ENCODE measurements around the gene RAB11FIP4.

RAB11FIP4 gene

DNA sequence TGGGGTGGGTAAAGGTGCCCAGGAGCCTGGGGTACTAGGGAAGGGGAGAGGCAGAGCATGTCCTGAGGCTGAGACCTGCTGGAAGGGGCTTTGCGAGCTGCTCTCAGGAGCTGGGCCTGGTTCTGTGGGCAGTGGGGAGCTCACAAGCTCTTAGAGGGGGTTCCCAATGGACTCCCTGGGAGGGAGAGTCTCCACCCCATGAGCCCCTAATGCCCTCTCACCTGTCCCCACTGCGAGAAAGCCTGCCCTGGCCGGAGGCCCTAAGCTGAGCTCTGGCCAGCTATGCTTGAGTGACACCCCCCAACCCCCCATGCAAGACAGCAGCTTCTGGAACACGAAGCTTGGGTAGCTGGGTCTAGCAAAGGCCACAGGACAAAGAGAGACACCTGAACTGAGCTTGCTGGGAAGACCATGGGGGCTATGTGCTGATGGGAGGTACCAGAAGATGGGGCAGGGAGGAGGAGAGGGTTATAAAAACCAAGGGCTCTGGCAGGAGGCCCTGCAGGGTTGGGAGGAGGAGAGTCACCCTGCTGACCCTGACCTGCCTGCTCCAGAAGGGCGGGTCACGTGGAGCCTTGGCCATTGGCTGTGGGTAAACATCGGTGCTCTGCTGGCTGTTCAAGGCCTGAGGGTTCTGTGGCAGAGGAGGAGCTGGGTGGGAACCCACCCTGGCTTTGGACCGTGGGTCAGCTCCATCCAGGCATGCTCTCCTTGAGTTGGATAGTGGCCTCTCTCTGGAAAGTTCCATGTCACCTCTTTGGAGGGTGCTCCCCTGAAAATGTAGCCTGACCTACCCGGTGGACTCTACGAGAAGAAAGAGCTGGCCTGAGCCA lies 106.7 kb downstream of the RAB11FIP4 start:
- no peak overlapping the region for H3K4me2 ChIP-seq (ENCODE audit: insufficient read depth, low read length)
- H4K20me1 ChIP-seq (ENCODE audit: insufficient read depth, low read length): no peaks in the 10 kb centered on the region; the same call in 1 of the 2 replicates
- H2AFZ ChIP-seq (ENCODE audit: low read depth, low read length): no peak overlapping the region
- H3K79me2 ChIP-seq (ENCODE audit: insufficient read depth, low read length): no peaks in the 10 kb centered on the region
- no peaks in the 10 kb centered on the region for H3K36me3 ChIP-seq (ENCODE audit: insufficient read depth, low read length)
- H3K9me3 ChIP-seq (ENCODE audit: insufficient read depth, low read length, severe bottlenecking): no peaks in the 10 kb centered on the region
- no peak overlapping the region for H3K4me3 ChIP-seq (ENCODE audit: low read depth in 1 of 2, low read length in 2 of 2)
- peaks cover 19% of the 10 kb centered on the region for H3K27me3 ChIP-seq (ENCODE audit: insufficient read depth, low read length, poor library complexity)
- H3K27ac ChIP-seq (ENCODE audit: low read length): no peak overlapping the region
- DNase-seq (no peak), ATAC-seq (ENCODE audit: insufficient read depth, low read depth) (no peak)
- TF ChIP-seq, protein P1, sequence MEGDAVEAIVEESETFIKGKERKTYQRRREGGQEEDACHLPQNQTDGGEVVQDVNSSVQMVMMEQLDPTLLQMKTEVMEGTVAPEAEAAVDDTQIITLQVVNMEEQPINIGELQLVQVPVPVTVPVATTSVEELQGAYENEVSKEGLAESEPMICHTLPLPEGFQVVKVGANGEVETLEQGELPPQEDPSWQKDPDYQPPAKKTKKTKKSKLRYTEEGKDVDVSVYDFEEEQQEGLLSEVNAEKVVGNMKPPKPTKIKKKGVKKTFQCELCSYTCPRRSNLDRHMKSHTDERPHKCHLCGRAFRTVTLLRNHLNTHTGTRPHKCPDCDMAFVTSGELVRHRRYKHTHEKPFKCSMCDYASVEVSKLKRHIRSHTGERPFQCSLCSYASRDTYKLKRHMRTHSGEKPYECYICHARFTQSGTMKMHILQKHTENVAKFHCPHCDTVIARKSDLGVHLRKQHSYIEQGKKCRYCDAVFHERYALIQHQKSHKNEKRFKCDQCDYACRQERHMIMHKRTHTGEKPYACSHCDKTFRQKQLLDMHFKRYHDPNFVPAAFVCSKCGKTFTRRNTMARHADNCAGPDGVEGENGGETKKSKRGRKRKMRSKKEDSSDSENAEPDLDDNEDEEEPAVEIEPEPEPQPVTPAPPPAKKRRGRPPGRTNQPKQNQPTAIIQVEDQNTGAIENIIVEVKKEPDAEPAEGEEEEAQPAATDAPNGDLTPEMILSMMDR (IDR thresholded peaks at IDR 0.05; ENCODE audit: borderline replicate concordance, extremely low read depth, low read length, poor library complexity, severe bottlenecking): no peak
- TF ChIP-seq EZH2 (IDR thresholded peaks at IDR 0.05; ENCODE audit: borderline replicate concordance, low read depth, low read length, severe bottlenecking): no peak
- no peak overlapping the region for H3K9ac ChIP-seq (ENCODE audit: low read depth, low read length)
- no peaks in the 10 kb centered on the region for H3K4me1 ChIP-seq (ENCODE audit: insufficient read depth, low read length)

DNA sequence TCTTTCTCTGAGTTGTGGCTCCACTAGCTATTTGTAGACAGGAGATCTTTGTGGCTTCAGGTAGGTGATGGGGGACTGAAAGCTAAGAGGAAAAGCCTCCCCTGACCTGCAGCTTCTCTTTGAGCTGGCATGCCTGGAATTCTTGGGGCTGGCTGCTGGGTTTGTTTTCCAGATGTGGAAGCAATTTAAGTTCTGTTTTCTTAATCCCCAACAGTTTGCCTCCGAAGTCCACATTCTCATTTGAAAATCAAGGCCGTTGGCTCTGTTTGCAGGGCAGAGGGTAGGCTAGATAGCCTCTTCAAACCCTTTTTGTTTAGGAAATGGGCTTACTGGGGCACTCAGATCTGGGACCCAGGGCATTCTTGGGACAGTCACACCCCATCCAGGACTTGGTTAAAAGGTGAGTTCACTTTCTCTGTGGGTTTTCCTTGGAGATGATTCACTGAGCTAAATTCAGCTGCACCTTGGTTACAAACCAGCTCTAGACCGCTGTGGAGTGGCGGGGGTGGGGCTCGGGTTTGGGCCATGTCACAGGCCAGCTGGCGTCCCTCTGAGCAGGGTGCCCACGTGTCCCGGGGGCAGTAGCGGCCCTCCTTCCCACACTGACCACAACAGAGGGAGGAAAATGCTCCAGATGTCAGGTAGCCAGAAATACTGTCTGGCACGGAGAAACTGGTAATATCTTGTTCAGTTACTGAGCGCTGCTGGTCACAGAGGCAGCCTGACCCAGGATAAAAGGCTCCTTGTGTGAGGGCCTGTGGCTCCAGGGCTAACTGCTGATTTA lies 108.5 kb downstream of the RAB11FIP4 start:
- no peaks in the 10 kb centered on the region for H3K79me2 ChIP-seq (ENCODE audit: insufficient read depth, low read length)
- H2AFZ ChIP-seq (ENCODE audit: low read depth, low read length): no peak overlapping the region
- ATAC-seq (ENCODE audit: insufficient read depth, low read depth): no peak
- no peaks in the 10 kb centered on the region for H3K36me3 ChIP-seq (ENCODE audit: insufficient read depth, low read length)
- no peak overlapping the region for H3K9ac ChIP-seq (ENCODE audit: low read depth, low read length)
- H3K4me2 ChIP-seq (ENCODE audit: insufficient read depth, low read length): no peak overlapping the region
- H3K27me3 ChIP-seq (ENCODE audit: insufficient read depth, low read length, poor library complexity): peaks cover 19% of the 10 kb centered on the region
- no peak for TF ChIP-seq EZH2 (IDR thresholded peaks at IDR 0.05; ENCODE audit: borderline replicate concordance, low read depth, low read length, severe bottlenecking)
- TF ChIP-seq, protein P1 (IDR thresholded peaks at IDR 0.05; ENCODE audit: borderline replicate concordance, extremely low read depth, low read length, poor library complexity, severe bottlenecking): no peak
- no peak overlapping the region for H3K27ac ChIP-seq (ENCODE audit: low read length)
- H4K20me1 ChIP-seq (ENCODE audit: insufficient read depth, low read length): no peaks in the 10 kb centered on the region; the same call in 1 of the 2 replicates
- H3K4me3 ChIP-seq (ENCODE audit: low read depth in 1 of 2, low read length in 2 of 2): no peak overlapping the region
- no peak for DNase-seq
- H3K9me3 ChIP-seq (ENCODE audit: insufficient read depth, low read length, severe bottlenecking): no peaks in the 10 kb centered on the region
- H3K4me1 ChIP-seq (ENCODE audit: insufficient read depth, low read length): no peaks in the 10 kb centered on the region

DNA sequence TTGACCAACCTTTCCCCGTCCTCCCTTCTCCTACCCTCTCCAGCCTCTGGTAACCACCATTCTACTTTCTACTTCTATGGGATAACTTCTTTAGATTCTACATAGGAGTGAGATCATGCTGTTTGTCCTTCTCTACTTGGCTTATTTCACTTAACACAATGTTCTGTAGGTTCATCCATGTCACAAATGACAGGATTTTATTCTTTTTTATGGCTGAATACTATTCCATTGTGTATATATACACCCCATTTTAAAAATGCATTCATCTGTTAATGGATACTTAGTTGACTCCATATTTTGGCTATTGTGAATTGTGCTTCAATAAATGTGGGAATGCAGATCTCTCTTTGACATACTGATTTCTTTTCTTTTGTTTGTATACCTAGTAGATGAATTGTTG lies 115.0 kb downstream of the RAB11FIP4 start:
- no peaks in the 10 kb centered on the region for H4K20me1 ChIP-seq (ENCODE audit: insufficient read depth, low read length)
- no peaks in the 10 kb centered on the region for H3K79me2 ChIP-seq (ENCODE audit: insufficient read depth, low read length)
- H3K27me3 ChIP-seq (ENCODE audit: insufficient read depth, low read length, poor library complexity): no peaks in the 10 kb centered on the region
- no peak overlapping the region for H3K4me3 ChIP-seq (ENCODE audit: low read depth in 1 of 2, low read length in 2 of 2)
- H3K36me3 ChIP-seq (ENCODE audit: insufficient read depth, low read length): no peaks in the 10 kb centered on the region
- no peaks in the 10 kb centered on the region for H3K4me1 ChIP-seq (ENCODE audit: insufficient read depth, low read length)
- H3K27ac ChIP-seq (ENCODE audit: low read length): no peak overlapping the region
- H3K9ac ChIP-seq (ENCODE audit: low read depth, low read length): no peak overlapping the region
- H2AFZ ChIP-seq (ENCODE audit: low read depth, low read length): no peak overlapping the region
- no peak for TF ChIP-seq EZH2 (IDR thresholded peaks at IDR 0.05; ENCODE audit: borderline replicate concordance, low read depth, low read length, severe bottlenecking)
- TF ChIP-seq, protein P1 (IDR thresholded peaks at IDR 0.05; ENCODE audit: borderline replicate concordance, extremely low read depth, low read length, poor library complexity, severe bottlenecking): no peak
- ATAC-seq (ENCODE audit: insufficient read depth, low read depth) (no peak), DNase-seq (no peak)
- H3K4me2 ChIP-seq (ENCODE audit: insufficient read depth, low read length): no peak overlapping the region
- no peaks in the 10 kb centered on the region for H3K9me3 ChIP-seq (ENCODE audit: insufficient read depth, low read length, severe bottlenecking)
